ENCODE results near the gene CYP2J2.
A peak's percentile ranks its signal among the peaks of the same experiment; 100 is the strongest.

CYP2J2 gene

GRCh38 chr1:59947047-59947938 lies 20.7 kb upstream of the CYP2J2 start:
- no peaks in the 10 kb centered on the region for H3K36me3 ChIP-seq (ENCODE audit: control insufficient read depth in 2 of 2, insufficient read depth in 1 of 2, low read length in 2 of 2)
- H3K4me3 ChIP-seq (ENCODE audit: low read depth, low read length), result no peak overlapping the region
- no peaks in the 10 kb centered on the region for H3K4me1 ChIP-seq (ENCODE audit: control insufficient read depth, insufficient read depth, low read length)
- H3K27ac ChIP-seq (ENCODE audit: extremely low read depth, low read depth, low read length), result no peak overlapping the region
- TF ChIP-seq GFI1B (tag by site-specific recombination; IDR thresholded peaks at IDR 0.05), result no peak
- TF ChIP-seq ZNF558 (tag by site-specific recombination; IDR thresholded peaks at IDR 0.05), result no peak
- peak; percentile 54; the same call in 1 of the 2 replicates for TF ChIP-seq CTCF (tag by site-specific recombination; IDR thresholded peaks at IDR 0.05)
- TF ChIP-seq, protein P1, sequence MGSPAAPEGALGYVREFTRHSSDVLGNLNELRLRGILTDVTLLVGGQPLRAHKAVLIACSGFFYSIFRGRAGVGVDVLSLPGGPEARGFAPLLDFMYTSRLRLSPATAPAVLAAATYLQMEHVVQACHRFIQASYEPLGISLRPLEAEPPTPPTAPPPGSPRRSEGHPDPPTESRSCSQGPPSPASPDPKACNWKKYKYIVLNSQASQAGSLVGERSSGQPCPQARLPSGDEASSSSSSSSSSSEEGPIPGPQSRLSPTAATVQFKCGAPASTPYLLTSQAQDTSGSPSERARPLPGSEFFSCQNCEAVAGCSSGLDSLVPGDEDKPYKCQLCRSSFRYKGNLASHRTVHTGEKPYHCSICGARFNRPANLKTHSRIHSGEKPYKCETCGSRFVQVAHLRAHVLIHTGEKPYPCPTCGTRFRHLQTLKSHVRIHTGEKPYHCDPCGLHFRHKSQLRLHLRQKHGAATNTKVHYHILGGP (tag by site-specific recombination; IDR thresholded peaks at IDR 0.05), result no peak
- no peak for TF ChIP-seq ZNF677 (tag by site-specific recombination; IDR thresholded peaks at IDR 0.05)
- no peak for TF ChIP-seq KLF10 (tag by site-specific recombination; IDR thresholded peaks at IDR 0.05)
- peak; percentile 34; the same call in 1 of the 2 replicates for TF ChIP-seq ZSCAN30 (tag by site-specific recombination; IDR thresholded peaks at IDR 0.05)
- TF ChIP-seq ZNF561 (tag by site-specific recombination; IDR thresholded peaks at IDR 0.05; ENCODE audit: borderline replicate concordance), result 0 out of 2 replicates have a peak, but pooled peaks have one; percentile 73
- no peak for TF ChIP-seq ZBTB20 (tag by site-specific recombination; IDR thresholded peaks at IDR 0.05)
- TF ChIP-seq SETDB1 (IDR thresholded peaks at IDR 0.05; ENCODE audit: insufficient read length, low read length), result no peak
- TF ChIP-seq ZNF654 (tag by site-specific recombination; IDR thresholded peaks at IDR 0.05; ENCODE audit: low read depth), result peak; percentile 94
- TF ChIP-seq PRDM1 (tag by site-specific recombination; IDR thresholded peaks at IDR 0.05), result 0 out of 2 replicates have a peak, but pooled peaks have one; percentile 20
- TF ChIP-seq ZFP69B (tag by site-specific recombination; IDR thresholded peaks at IDR 0.05), result no peak
- TF ChIP-seq ZNF600 (tag by site-specific recombination; IDR thresholded peaks at IDR 0.05), result no peak
- TF ChIP-seq ZNF335 (tag by site-specific recombination; conservative IDR thresholded peaks at IDR 0.05), result peak; percentile 76
- TF ChIP-seq ZBTB44 (tag by site-specific recombination; IDR thresholded peaks at IDR 0.05), result 0 out of 2 replicates have a peak, but pooled peaks have one; percentile 12
- TF ChIP-seq, protein P2, sequence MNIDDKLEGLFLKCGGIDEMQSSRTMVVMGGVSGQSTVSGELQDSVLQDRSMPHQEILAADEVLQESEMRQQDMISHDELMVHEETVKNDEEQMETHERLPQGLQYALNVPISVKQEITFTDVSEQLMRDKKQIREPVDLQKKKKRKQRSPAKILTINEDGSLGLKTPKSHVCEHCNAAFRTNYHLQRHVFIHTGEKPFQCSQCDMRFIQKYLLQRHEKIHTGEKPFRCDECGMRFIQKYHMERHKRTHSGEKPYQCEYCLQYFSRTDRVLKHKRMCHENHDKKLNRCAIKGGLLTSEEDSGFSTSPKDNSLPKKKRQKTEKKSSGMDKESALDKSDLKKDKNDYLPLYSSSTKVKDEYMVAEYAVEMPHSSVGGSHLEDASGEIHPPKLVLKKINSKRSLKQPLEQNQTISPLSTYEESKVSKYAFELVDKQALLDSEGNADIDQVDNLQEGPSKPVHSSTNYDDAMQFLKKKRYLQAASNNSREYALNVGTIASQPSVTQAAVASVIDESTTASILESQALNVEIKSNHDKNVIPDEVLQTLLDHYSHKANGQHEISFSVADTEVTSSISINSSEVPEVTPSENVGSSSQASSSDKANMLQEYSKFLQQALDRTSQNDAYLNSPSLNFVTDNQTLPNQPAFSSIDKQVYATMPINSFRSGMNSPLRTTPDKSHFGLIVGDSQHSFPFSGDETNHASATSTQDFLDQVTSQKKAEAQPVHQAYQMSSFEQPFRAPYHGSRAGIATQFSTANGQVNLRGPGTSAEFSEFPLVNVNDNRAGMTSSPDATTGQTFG (tag by site-specific recombination; IDR thresholded peaks at IDR 0.05; ENCODE audit: borderline replicate concordance), result no peak
- TF ChIP-seq, protein P3, sequence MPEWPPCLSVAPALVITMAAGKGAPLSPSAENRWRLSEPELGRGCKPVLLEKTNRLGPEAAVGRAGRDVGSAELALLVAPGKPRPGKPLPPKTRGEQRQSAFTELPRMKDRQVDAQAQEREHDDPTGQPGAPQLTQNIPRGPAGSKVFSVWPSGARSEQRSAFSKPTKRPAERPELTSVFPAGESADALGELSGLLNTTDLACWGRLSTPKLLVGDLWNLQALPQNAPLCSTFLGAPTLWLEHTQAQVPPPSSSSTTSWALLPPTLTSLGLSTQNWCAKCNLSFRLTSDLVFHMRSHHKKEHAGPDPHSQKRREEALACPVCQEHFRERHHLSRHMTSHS (tag by site-specific recombination; IDR thresholded peaks at IDR 0.05), result no peak
- no peak for TF ChIP-seq GLI4 (tag by site-specific recombination; IDR thresholded peaks at IDR 0.05)
- TF ChIP-seq ZNF660 (tag by site-specific recombination; IDR thresholded peaks at IDR 0.05), result peak; percentile 40; the same call in 1 of the 2 replicates
- no peak for TF ChIP-seq ZNF785 (tag by site-specific recombination; IDR thresholded peaks at IDR 0.05)
- no peak for TF ChIP-seq ZNF138 (tag by site-specific recombination; IDR thresholded peaks at IDR 0.05; ENCODE audit: borderline replicate concordance)
- TF ChIP-seq ZNF18 (tag by site-specific recombination; IDR thresholded peaks at IDR 0.05), result no peak
- TF ChIP-seq, protein P4, sequence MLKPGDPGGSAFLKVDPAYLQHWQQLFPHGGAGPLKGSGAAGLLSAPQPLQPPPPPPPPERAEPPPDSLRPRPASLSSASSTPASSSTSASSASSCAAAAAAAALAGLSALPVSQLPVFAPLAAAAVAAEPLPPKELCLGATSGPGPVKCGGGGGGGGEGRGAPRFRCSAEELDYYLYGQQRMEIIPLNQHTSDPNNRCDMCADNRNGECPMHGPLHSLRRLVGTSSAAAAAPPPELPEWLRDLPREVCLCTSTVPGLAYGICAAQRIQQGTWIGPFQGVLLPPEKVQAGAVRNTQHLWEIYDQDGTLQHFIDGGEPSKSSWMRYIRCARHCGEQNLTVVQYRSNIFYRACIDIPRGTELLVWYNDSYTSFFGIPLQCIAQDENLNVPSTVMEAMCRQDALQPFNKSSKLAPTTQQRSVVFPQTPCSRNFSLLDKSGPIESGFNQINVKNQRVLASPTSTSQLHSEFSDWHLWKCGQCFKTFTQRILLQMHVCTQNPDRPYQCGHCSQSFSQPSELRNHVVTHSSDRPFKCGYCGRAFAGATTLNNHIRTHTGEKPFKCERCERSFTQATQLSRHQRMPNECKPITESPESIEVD (tag by site-specific recombination; IDR thresholded peaks at IDR 0.05), result peak; percentile 85
- POLR2A ChIA-PET, result no interaction called here
- CTCF ChIA-PET, result interaction anchor here (0.5 to 8.1 kb wide), 49 partner anchors 9 to 1362 kb away, joined by 3 to 177 read pairs (median 4); no protein-coding TSS in a partner anchor
- no peaks in the 10 kb centered on the region for H3K9me3 ChIP-seq (ENCODE audit: control insufficient read depth, insufficient read depth, low read depth, low read length)

Measured in HEK293 (cell line).